Endothelial cell (in vitro differentiated cells): ENCODE results near the gene ZCCHC24. TPM values are rescaled to one million over a fixed set of nuclear protein-coding genes. Genes with fewer than 3 reads are reported as not detected.

Experiments
- DNase-seq: peaks from one replicate; pipeline ENCODE4 v3.0.0; 2021; ENCODE audit warnings: low spot score
- H3K27ac Mint-ChIP-seq: one replicate; pipeline ENCODE4 v1.8.0; 2021; ENCODE audit warnings: mixed read lengths, inconsistent platforms; ENCODE audit not compliant: unreplicated experiment
- H3K27me3 Mint-ChIP-seq: one replicate; pipeline ENCODE4 v1.8.0; 2021; ENCODE audit warnings: mild to moderate bottlenecking, moderate library complexity, mixed read lengths, inconsistent platforms; ENCODE audit not compliant: unreplicated experiment
- H3K36me3 Mint-ChIP-seq: one replicate; pipeline ENCODE4 v1.8.0; 2021; ENCODE audit warnings: mild to moderate bottlenecking, low read depth, mixed read lengths, inconsistent platforms; ENCODE audit not compliant: unreplicated experiment
- H3K4me1 Mint-ChIP-seq: one replicate; pipeline ENCODE4 v1.8.0; 2021; ENCODE audit warnings: mild to moderate bottlenecking, mixed read lengths, inconsistent platforms; ENCODE audit not compliant: unreplicated experiment
- H3K4me3 Mint-ChIP-seq: one replicate; pipeline ENCODE4 v1.8.0; 2021; ENCODE audit warnings: mild to moderate bottlenecking, mixed read lengths, inconsistent platforms; ENCODE audit not compliant: unreplicated experiment
- H3K9me3 Mint-ChIP-seq: one replicate; pipeline ENCODE4 v1.8.0; 2021; ENCODE audit warnings: mixed read lengths, inconsistent platforms; ENCODE audit not compliant: unreplicated experiment
- total RNA-seq: library from RNA; stranded (reverse); fragmentation: NEBNext Ultra II Directional; extraction: Animal tissue kit (Norgen Biotek cat#: 25700); gene quantifications from one replicate; pipeline ENCODE4 v1.2.1, GENCODE V29; 2021; ENCODE audit not compliant: unreplicated experiment
- TF ChIP-seq, protein P1 (sequence below): fragments of 200-600 bp; sonication (generic); IDR thresholded peaks from one replicate; pipeline ENCODE4 v1.5.0; 2021; ENCODE audit warnings: antibody characterized with exemption; ENCODE audit not compliant: unreplicated experiment

Gene ZCCHC24
- total RNA-seq, 1 donor from 2014 or later: 60.0 TPM

DNA sequence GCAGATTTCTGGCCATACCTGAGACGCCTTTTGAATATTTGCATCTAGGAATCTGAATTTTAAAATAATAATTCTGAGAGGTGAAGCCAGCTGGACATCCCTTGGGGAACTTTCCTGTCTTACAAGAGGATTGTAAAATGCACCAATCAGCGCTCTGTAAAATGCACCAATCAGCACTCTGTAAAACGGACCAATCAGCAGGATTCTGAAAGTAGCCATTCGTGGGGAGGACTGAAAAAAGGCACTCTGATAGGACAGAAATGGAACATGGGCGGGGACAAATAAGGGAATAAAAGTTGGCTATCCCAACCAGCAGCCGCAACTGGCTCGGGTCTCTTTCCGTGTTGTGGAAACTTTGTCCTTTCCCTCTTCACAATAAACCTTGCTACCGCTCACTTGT lies 88.2 kb downstream of the ZCCHC24 start:
- H3K27me3 Mint-ChIP-seq: peaks cover 2% of the 10 kb centered on the region
- peaks cover 12% of the 10 kb centered on the region for H3K36me3 Mint-ChIP-seq
- TF ChIP-seq, protein P1, sequence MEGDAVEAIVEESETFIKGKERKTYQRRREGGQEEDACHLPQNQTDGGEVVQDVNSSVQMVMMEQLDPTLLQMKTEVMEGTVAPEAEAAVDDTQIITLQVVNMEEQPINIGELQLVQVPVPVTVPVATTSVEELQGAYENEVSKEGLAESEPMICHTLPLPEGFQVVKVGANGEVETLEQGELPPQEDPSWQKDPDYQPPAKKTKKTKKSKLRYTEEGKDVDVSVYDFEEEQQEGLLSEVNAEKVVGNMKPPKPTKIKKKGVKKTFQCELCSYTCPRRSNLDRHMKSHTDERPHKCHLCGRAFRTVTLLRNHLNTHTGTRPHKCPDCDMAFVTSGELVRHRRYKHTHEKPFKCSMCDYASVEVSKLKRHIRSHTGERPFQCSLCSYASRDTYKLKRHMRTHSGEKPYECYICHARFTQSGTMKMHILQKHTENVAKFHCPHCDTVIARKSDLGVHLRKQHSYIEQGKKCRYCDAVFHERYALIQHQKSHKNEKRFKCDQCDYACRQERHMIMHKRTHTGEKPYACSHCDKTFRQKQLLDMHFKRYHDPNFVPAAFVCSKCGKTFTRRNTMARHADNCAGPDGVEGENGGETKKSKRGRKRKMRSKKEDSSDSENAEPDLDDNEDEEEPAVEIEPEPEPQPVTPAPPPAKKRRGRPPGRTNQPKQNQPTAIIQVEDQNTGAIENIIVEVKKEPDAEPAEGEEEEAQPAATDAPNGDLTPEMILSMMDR: no peak
- no peaks in the 10 kb centered on the region for H3K4me1 Mint-ChIP-seq
- no peaks in the 10 kb centered on the region for H3K9me3 Mint-ChIP-seq
- no peak overlapping the region for H3K27ac Mint-ChIP-seq
- no peak for DNase-seq
- no peak overlapping the region for H3K4me3 Mint-ChIP-seq

DNA sequence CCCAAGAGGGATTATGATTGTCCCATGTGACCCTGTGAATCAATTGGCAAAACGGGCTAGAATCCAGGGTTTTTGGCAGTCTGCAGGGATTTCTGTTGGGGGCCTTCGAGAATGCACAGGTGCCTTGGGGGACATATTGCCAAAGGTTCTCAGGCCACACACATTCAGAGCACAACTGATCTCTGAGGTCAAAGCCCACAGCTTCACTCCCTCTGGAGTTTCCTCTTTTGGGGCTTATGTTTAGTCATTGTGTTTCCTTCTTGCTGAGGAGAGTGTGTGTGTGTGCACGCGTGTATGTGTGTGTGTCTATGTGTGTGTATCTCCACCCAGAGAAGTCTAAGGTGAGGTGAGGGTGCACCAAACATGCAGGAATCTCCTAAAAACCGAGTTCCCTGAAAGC lies 89.3 kb downstream of the ZCCHC24 start:
- H3K27me3 Mint-ChIP-seq: peaks cover 2% of the 10 kb centered on the region
- no peak for DNase-seq
- H3K9me3 Mint-ChIP-seq: no peaks in the 10 kb centered on the region
- TF ChIP-seq, protein P1: no peak
- no peak overlapping the region for H3K4me3 Mint-ChIP-seq
- H3K4me1 Mint-ChIP-seq: no peaks in the 10 kb centered on the region
- H3K27ac Mint-ChIP-seq: no peak overlapping the region
- peaks cover 13% of the 10 kb centered on the region for H3K36me3 Mint-ChIP-seq

DNA sequence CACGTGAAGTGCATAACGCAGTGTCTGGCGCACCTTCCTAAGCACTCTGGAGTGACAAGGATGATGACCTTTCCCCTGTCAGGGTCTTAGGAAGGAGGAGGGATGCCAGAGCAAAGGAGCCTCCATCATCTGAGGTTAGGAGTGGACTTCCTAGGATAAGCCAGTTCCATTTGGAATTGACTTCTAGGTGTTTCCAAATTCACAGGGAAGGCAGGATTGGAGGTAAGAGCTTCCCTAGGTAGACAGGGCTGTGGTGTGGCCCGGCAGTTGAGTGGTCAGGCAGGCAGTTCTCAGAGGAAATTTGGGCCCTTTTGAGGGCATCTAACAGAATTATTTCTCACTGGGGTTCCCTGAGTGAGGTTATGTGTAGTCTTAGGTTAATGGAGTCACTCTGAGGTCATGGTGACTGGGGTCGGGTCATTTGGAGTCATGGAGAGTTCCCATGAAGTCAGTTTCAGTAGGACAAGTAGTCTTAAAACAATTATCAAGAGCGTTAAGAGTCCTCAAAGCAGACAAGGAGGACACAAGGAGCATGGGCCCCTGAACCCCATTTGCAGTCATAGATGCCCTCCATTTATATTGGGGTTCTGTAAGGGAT lies 89.9 kb downstream of the ZCCHC24 start:
- TF ChIP-seq, protein P1: no peak
- peak overlapping the region; percentile 57 for H3K4me3 Mint-ChIP-seq
- H3K9me3 Mint-ChIP-seq: no peaks in the 10 kb centered on the region
- peaks cover 2% of the 10 kb centered on the region for H3K27me3 Mint-ChIP-seq
- H3K36me3 Mint-ChIP-seq: peaks cover 16% of the 10 kb centered on the region
- DNase-seq: no peak
- no peaks in the 10 kb centered on the region for H3K4me1 Mint-ChIP-seq
- no peak overlapping the region for H3K27ac Mint-ChIP-seq

DNA sequence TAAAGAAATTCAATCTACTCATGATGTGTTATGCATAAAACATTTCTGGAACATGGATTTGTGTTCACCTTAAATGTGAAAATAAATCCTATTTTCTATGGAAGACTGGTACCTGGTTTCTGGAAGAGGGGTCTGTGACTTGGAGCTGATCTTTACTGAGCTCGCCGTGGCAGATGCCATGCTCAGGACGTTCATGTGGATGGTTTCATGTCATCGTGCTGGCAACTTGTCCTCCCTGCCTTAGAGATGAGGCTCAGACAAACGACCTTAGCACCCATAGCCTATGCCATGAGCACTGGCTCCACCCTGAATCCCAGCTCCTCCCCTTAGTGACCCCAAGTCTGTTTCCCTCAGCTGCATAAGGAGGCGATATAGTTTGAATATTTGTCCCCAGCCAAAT lies 90.8 kb downstream of the ZCCHC24 start:
- H3K4me3 Mint-ChIP-seq: peak overlapping the region; percentile 25
- no peak for DNase-seq
- TF ChIP-seq, protein P1: no peak
- H3K9me3 Mint-ChIP-seq: no peaks in the 10 kb centered on the region
- no peak overlapping the region for H3K27ac Mint-ChIP-seq
- no peaks in the 10 kb centered on the region for H3K4me1 Mint-ChIP-seq
- H3K36me3 Mint-ChIP-seq: peaks cover 21% of the 10 kb centered on the region
- peaks cover 2% of the 10 kb centered on the region for H3K27me3 Mint-ChIP-seq

DNA sequence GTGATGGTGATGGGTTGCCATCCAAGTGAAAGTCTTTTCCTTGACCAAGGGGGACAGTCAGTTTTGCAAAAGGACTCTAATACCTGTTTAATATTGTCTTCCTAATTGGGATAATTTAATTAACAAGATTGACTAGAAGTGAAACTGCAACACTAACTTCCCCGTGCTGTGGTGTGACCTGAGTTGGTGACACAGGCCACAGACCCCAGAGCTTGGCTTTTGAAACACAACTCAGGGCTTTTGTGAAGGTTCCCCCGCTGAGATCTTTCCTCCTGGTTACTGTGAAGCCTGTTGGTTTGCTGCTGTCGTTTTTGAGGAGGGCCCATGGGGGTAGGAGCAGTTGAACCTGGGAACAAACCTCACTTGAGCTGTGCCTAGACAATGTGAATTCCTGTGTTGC lies 91.3 kb downstream of the ZCCHC24 start:
- no peak overlapping the region for H3K27ac Mint-ChIP-seq
- peaks cover 21% of the 10 kb centered on the region for H3K36me3 Mint-ChIP-seq
- peak overlapping the region; percentile 37 for H3K4me3 Mint-ChIP-seq
- no peaks in the 10 kb centered on the region for H3K9me3 Mint-ChIP-seq
- H3K4me1 Mint-ChIP-seq: no peaks in the 10 kb centered on the region
- H3K27me3 Mint-ChIP-seq: peaks cover 2% of the 10 kb centered on the region
- DNase-seq: no peak
- TF ChIP-seq, protein P1: no peak
